Activated CD4-positive, alpha-beta T cell treated with anti-CD3 and anti-CD28 coated beads, Interleukin-2, amount 50 U/mL, for 48 hours (primary cell): ENCODE results near the gene SBK2.
"Not testable (repeated sequence)": the region's sequence is repeated elsewhere in the genome, so short reads cannot be mapped to it uniquely, and the experiment has no call there.

Experiments used
- DNase-seq, 2 experiments: peaks; one replicate each; pipeline ENCODE4 v3.0.0-alpha.2; 2020

Gene SBK2

GRCh38 chr19:55498246-55498840 is 38.6 kb downstream of the SBK2 start:
- no peak for DNase-seq

GRCh38 chr19:55497763-55498162 is 39.2 kb downstream of the SBK2 start:
- DNase-seq: no peak

- not testable (repeated sequence) for DNase-seq
Observed at GRCh38 chr19:55496820-55497219, 40.1 kb downstream of the SBK2 start.

GRCh38 chr19:55495646-55496349 is 41.1 kb downstream of the SBK2 start:
- DNase-seq: no peak

- no peak for DNase-seq
Observed at GRCh38 chr19:55494172-55494761, 42.7 kb downstream of the SBK2 start.

- DNase-seq: no peak
Observed at GRCh38 chr19:55493645-55494171, 43.2 kb downstream of the SBK2 start.

- DNase-seq: no peak
Observed at GRCh38 chr19:55493052-55493644, 43.8 kb downstream of the SBK2 start.

GRCh38 chr19:55492362-55492944 is 44.5 kb downstream of the SBK2 start:
- DNase-seq: no peak

GRCh38 chr19:55491546-55492360 is 45.2 kb downstream of the SBK2 start:
- DNase-seq: no peak

GRCh38 chr19:55490478-55491432 is 46.2 kb downstream of the SBK2 start:
- no peak for DNase-seq

GRCh38 chr19:55489711-55490477 is 47.0 kb downstream of the SBK2 start:
- no peak for DNase-seq

GRCh38 chr19:55488986-55489710 is 47.8 kb downstream of the SBK2 start:
- no peak for DNase-seq

GRCh38 chr19:55487924-55488687 is 48.8 kb downstream of the SBK2 start, which contains the start of gene SSC5D:
Gene SSC5D (plus strand): TSS chr19:55488436. CDS start chr19:55488590, 154 bp downstream.
- no peak for DNase-seq

GRCh38 chr19:55486971-55487923 is 49.7 kb downstream of the SBK2 start:
- peak; percentile 68 to 76 for DNase-seq

- DNase-seq: no peak
Observed at GRCh38 chr19:55486043-55486970, 50.6 kb downstream of the SBK2 start.

GRCh38 chr19:55485439-55486011 is 51.4 kb downstream of the SBK2 start:
- DNase-seq: no peak
